Activated T-cell treated with anti-CD3 and anti-CD28 coated beads for 48 hours (primary cell): Measurements from ENCODE around the gene FOXL3.

Experiments
- DNase-seq: peaks from one replicate; pipeline ENCODE4 v3.0.0-alpha.2; 2020; ENCODE audit warnings: low read depth

FOXL3 gene

DNA sequence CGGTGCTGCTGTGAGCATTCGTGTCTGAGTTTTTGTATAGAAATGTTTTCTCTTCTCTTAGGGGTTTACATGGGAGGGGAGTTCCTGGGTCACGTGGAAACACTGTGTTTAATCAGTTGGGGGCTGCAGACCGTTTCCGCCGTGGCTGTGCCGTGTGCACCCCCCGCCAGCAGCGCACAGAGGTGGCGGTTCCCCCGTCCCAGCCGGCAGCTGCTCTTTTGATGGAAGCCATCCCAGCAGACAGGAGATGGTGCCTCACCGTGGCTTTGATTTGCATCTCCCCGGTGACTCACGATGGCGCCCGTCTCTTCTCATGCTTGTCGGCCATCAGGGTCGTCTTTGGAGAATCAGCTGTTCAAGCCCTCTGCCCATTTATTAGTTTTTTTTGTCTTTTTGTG lies 34.9 kb upstream of the FOXL3 start:
- DNase-seq, result no peak

DNA sequence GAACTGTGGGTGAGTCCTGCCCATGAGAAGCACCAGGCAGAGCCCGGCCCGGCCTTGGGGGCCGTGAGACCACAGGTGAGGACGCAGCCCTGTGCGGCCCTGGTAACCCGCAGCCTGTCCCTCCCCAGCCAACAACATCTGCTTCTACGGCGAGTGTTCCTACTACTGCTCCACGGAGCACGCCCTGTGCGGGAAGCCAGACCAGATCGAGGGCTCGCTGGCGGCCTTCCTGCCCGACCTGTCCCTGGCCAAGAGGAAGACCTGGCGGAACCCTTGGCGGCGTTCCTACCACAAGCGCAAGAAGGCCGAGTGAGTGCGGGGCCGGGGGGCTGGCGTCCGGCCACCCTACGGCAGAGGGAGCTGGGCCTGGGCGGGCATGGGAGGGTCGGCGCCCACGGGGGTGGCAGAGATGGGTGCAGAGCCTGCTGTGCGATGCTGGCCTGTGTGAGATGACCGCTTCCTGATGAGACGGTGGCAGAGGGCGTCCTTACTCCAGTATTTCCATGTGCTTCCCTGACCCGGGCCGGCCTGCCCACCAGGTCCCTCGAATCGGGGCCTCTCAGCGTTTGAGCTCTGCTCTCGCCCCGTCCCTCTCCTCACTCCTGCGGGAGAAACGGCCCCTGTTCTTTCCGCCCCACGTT lies 34.1 kb upstream of the FOXL3 start:
- no peak for DNase-seq

DNA sequence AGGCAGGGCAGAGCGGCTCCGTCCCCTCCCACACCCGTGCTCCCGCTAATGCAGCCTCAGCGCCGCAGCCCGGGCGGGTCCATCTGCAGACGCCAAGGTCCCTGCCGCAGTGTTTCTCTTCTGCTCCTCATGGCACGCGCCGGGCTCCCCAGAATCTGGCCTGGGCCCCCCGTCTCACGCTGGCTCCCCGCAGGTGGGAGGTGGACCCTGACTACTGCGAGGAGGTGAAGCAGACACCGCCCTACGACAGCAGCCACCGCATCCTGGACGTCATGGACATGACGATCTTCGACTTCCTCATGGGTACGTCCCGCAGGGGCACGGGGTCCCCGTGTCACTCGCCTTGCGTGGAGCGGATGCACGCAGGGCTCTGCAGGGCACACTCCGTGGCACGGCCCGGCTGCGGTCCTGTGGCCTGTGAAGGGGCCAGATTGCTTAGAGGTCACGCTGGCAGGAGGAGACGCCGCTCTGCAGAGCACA lies 33.5 kb upstream of the FOXL3 start:
- DNase-seq, result no peak

- no peak for DNase-seq
Observed at GRCh38 chr7:256981-257646, 32.9 kb upstream of the FOXL3 start.

GRCh38 chr7:257647-257992 lies 32.4 kb upstream of the FOXL3 start:
- no peak for DNase-seq

GRCh38 chr7:258476-259190 lies 31.3 kb upstream of the FOXL3 start:
- DNase-seq, result no peak

DNA sequence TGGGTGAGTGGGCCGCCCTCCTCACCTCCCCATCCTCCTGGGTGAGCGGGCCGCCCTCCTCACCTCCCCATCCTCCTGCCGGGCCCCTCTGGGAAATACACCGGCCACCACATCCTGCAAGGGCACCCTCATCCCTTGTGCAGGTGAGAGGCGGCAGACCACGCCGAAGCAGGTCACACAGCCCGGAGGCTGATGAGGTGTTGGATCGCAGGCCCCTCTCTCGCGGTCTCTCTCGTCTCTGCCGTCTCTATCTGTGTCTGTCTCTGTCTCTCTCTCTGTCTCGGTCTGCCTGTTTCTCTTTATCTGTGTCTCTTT lies 30.8 kb upstream of the FOXL3 start:
- DNase-seq, result no peak

DNA sequence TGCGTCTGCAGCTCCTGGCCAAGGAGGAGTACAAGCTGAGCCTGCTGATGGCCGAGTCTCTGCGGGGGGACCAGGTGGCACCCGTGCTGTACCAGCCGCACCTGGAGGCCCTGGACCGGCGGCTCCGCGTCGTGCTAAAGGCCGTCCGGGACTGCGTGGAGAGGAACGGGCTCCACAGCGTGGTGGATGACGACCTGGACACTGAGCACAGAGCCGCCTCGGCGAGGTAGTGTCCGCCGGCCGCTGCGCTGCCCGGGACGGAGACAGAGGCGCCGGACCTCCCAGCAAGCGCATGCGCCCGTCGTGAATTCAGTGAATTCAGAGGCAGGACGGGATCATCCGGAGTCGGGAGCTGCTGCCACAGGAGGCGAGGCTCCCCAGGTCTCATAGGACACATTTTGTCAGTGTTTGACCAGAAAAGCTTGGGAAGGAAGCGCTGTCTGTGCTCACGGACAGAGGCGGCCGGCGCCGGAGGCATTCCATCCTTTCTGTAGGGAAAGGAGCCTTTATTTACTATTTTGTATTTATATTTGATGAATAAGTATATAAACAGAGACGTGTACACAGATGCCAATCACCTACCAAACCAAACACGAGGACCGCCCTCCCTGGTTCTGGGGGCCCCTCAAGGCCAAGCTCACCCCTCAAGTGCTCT lies 30.1 kb upstream of the FOXL3 start:
- DNase-seq, result no peak

- no peak for DNase-seq
Observed at GRCh38 chr7:260441-261281, 29.3 kb upstream of the FOXL3 start.

DNA sequence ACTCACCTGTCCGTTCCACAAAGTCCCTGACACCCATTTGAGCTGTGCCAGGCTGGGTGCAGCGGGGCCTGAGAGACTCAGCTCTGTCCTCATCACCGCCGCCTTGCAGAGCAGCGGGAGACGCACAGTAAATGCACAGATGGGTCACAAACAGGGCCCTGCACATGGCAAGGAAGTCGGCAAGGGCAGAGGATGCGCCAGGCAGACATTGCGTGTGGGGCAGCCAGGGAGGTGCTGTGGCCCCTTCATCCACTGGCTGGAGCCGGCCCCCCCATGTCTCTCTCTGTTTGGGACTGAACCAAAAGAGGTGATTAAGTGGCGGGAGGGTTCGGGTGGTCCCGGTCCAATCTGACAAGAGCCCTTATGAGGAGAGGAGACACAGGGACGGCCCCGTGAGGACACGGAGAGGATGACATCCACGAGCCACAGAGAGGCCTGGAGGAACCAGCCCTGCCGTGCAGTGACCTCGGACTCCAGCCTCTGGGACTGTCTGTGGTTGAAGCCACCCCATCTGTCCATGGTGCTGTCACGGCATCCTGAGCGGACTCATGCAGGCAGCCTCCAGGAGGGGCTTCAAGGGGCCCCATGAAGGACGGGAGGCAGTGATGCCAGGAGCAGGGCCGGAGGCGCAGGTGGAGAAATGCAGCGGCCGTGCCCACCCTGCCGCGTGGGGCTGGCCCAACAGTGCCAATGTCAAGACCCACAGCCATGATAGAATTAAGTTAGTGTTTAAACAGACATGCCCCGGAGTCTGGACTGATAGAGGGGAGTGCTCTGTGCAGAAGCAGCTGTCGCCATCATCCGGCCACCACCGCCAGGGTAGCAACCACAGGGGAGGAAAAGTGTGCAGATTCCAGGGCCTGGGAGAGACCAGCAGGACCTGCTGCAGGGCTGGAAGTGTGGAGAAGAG lies 28.4 kb upstream of the FOXL3 start:
- no peak for DNase-seq

DNA sequence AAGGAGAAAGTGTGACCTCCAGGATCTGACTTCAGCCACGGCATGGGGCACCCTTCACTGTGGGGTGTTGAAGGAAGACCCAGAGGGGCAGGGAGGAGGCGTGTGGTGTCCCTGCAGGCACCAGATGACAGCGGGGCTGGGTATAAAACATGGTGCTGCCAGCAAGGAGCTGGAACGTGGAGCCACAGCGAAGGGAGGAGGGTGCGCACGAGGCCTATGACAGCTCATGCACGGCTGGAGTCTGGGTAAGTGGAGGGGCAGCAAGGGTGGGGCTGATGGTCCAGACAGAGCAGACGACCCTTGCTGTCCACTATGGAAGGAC lies 27.8 kb upstream of the FOXL3 start:
- DNase-seq, result no peak

DNA sequence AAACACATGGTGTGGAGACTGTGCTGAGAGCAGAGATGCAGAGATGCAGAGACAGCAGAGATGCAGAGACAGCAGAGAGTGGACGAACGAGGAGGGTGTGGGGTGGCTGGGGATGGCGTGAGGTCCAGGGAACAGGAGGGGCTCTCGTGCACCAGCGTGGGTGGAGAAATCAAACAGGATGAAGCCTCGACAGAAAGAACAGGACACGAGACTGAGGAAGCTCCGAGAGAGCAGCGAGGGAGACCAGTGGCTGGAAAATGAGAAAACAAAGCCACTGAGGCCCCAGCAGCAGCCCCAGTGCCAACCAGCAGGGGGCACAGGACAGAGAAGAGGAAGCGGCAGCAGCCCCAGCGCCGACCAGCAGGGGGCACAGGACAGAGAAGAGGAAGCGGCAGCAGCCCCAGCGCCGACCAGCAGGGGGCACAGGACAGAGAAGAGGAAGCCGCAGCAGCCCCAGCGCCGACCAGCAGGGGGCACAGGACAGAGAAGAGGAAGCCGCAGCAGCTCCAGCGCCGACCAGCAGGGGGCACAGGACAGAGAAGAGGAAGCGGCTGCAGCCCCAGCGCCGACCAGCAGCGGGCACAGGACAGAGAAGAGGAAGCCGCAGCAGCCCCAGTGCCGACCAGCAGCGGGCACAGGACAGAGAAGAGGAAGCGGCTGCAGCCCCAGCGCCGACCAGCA lies 27.2 kb upstream of the FOXL3 start:
- DNase-seq, result peak; percentile 87

GRCh38 chr7:263483-264351 lies 26.3 kb upstream of the FOXL3 start:
- peak; percentile 27 for DNase-seq

- DNase-seq, result no peak
Observed at GRCh38 chr7:264541-265191, 25.3 kb upstream of the FOXL3 start.

GRCh38 chr7:265192-265997 lies 24.6 kb upstream of the FOXL3 start:
- no peak for DNase-seq

DNA sequence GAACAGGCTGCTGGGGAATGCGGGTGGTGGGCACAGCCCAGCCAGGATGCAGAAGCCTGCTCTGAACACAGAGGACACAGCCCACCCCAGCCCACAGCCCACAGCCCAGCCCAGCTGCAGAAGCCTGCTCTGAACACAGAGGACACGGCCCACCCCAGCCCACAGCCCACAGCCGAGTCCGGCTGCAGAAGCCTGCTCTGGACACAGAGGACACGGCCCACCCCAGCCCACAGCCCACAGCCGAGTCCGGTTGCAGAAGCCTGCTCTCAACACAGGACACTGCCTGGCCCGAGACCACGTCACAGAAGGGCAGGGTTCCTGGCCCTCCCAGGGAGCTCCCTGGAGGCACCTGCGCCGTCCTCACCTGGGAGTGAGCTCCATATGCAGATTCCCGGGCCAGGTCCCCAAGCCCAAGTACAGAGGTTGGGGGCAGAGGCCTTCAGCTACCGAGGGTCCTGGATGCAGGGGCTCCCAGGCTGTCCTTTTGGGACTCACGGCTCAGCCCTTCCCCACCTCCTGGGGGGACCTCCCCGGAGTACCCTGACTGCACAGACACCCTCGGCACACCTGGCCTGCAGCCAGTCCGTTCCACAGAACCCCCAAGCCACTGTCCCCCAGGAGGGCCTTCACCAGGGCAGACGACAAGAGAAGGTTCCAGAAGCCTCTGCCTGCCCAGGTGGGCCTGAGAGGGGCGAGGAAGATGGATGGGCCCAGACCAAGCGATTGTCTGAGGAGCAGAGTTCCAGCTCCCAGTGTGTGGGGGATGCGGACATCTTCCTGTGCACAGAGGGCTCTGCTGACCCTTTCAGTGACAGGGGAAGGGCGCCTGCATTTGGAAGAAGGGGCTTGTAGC lies 23.7 kb upstream of the FOXL3 start:
- no peak for DNase-seq
